ENCODE results near the gene ACAP1.

ACAP1 gene

GRCh38 chr17:7391307-7391706, 55.0 kb downstream of the ACAP1 start:
- no peak for DNase-seq

- DNase-seq = no peak
Measured at GRCh38 chr17:7392696-7393612, 56.6 kb downstream of the ACAP1 start.

- DNase-seq = peak; percentile 72
Measured at GRCh38 chr17:7393613-7394451, 57.5 kb downstream of the ACAP1 start.

GRCh38 chr17:7394452-7395191, 58.3 kb downstream of the ACAP1 start, which contains the start of gene PLSCR3:
Gene PLSCR3, minus strand, starts transcription at chr17:7394525. Its CDS starts 415 bp downstream, at chr17:7394110.
- DNase-seq = peak; percentile 75

- DNase-seq = no peak
Measured at GRCh38 chr17:7396147-7396546, 59.8 kb downstream of the ACAP1 start.

- DNase-seq = no peak
Measured at GRCh38 chr17:7398612-7399011, 62.3 kb downstream of the ACAP1 start.

All from effector CD4-positive, alpha-beta T cell (primary cell).